Measurements from ENCODE around the gene SLC9A3.

DNA sequence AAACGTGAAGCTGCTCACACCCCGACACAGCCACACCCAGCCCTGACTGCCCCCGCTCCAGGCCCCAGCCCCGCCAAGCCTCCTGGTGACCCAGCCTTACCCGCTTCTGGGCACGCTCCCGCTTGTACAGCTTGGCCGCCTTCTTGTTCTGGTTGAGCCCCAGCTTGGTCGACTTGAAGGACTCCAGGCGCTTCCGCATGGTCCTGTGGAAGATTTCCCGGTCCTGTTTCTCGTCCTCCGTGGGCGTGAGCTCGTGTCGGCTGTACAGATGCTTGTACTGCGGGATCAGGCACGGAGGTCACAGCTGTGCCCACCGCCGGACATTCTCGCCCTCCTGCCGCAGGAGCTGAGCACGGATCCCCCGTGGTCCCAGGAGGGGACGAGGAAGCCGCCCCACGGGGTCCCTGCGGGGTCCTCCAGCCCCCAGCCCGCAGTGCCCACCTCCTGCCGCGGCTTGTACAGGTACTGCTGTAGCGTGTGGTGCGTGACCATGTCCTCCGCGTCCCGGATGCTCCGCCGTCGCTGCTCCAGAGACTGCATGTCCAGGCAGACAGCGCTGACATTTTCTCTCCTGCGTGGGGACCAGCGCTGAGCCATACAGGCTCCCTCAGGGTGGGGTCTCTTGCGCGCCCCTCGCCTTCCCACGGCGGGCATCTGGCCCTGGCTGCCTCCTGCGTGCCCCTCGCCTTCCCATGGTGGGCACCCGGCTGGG is 48.0 kb downstream of the SLC9A3 start:
- TF ChIP-seq, protein P1, sequence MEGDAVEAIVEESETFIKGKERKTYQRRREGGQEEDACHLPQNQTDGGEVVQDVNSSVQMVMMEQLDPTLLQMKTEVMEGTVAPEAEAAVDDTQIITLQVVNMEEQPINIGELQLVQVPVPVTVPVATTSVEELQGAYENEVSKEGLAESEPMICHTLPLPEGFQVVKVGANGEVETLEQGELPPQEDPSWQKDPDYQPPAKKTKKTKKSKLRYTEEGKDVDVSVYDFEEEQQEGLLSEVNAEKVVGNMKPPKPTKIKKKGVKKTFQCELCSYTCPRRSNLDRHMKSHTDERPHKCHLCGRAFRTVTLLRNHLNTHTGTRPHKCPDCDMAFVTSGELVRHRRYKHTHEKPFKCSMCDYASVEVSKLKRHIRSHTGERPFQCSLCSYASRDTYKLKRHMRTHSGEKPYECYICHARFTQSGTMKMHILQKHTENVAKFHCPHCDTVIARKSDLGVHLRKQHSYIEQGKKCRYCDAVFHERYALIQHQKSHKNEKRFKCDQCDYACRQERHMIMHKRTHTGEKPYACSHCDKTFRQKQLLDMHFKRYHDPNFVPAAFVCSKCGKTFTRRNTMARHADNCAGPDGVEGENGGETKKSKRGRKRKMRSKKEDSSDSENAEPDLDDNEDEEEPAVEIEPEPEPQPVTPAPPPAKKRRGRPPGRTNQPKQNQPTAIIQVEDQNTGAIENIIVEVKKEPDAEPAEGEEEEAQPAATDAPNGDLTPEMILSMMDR (IDR thresholded peaks at IDR 0.05; ENCODE audit: low read length): no peak
- TF ChIP-seq EZH2 (IDR thresholded peaks at IDR 0.05; ENCODE audit: borderline replicate concordance, low read length): no peak
